Central memory CD8-positive, alpha-beta T cell (primary cell): ENCODE data around the gene MAST4.

Experiments
- ATAC-seq: fragments of 150-1000 bp; cut with Tn5 transposase; replicated peaks from 2 replicates; pipeline ENCODE4 v1.10.0; 2022; ENCODE audit warnings: mild to moderate bottlenecking, moderate FRiP score, moderate number of reproducible peaks; ENCODE audit not compliant: poor library complexity, severe bottlenecking; ENCODE audit errors: extremely low read depth
- DNase-seq, 2 donors: peaks; one replicate each; pipeline ENCODE4 v3.0.0; 2021; ENCODE audit warnings: low spot score in 2 of 2
- H3K27ac Mint-ChIP-seq: one replicate; pipeline ENCODE4 v1.8.0; 2022; ENCODE audit warnings: low read depth, mild to moderate bottlenecking, moderate library complexity, mixed read lengths
- H3K27me3 Mint-ChIP-seq: one replicate; pipeline ENCODE4 v1.8.0; 2022; ENCODE audit warnings: mixed read lengths
- H3K36me3 Mint-ChIP-seq: one replicate; pipeline ENCODE4 v1.8.0; 2022; ENCODE audit warnings: mild to moderate bottlenecking, moderate library complexity, mixed read lengths; ENCODE audit not compliant: insufficient read depth
- H3K4me1 Mint-ChIP-seq: one replicate; pipeline ENCODE4 v1.8.0; 2022; ENCODE audit warnings: mixed read lengths
- H3K4me3 Mint-ChIP-seq: one replicate; pipeline ENCODE4 v1.8.0; 2022; ENCODE audit warnings: mild to moderate bottlenecking, moderate library complexity, mixed read lengths
- H3K9me3 Mint-ChIP-seq: one replicate; pipeline ENCODE4 v1.8.0; 2022; ENCODE audit warnings: mixed read lengths

The MAST4 gene

GRCh38 chr5:66796305-66797292 lies 200.4 kb downstream of the MAST4 start:
- ATAC-seq (no peak), DNase-seq (no peak)
- H3K4me1 Mint-ChIP-seq = no peaks in the 10 kb centered on the region
- H3K27ac Mint-ChIP-seq = no peak overlapping the region
- H3K36me3 Mint-ChIP-seq = peaks cover 4% of the 10 kb centered on the region
- H3K4me3 Mint-ChIP-seq = no peak overlapping the region
- H3K9me3 Mint-ChIP-seq = no peaks in the 10 kb centered on the region
- peaks cover 89% of the 10 kb centered on the region for H3K27me3 Mint-ChIP-seq

GRCh38 chr5:66802941-66803340 lies 206.7 kb downstream of the MAST4 start:
- Mint-ChIP-seq H3K27me3 (peaks cover 76% of the 10 kb centered on the region), H3K27ac (no peak overlapping the region), H3K36me3 (peaks cover 4% of the 10 kb centered on the region), H3K9me3 (no peaks in the 10 kb centered on the region), H3K4me3 (no peak overlapping the region), H3K4me1 (no peaks in the 10 kb centered on the region)
- ATAC-seq (no peak), DNase-seq (no peak)

GRCh38 chr5:66805514-66806430 lies 209.6 kb downstream of the MAST4 start:
- Mint-ChIP-seq H3K36me3 (peaks cover 2% of the 10 kb centered on the region), H3K27ac (no peak overlapping the region)

GRCh38 chr5:66807743-66808142 lies 211.6 kb downstream of the MAST4 start:
- DNase-seq (no peak), ATAC-seq (no peak)
- Mint-ChIP-seq H3K9me3 (no peaks in the 10 kb centered on the region), H3K4me1 (no peaks in the 10 kb centered on the region), H3K27ac (no peak overlapping the region), H3K27me3 (peaks cover 76% of the 10 kb centered on the region), H3K4me3 (no peak overlapping the region), H3K36me3 (no peaks in the 10 kb centered on the region)

More at GRCh38 chr5:66805514-66806430, 209.6 kb downstream of the MAST4 start:
- no peak overlapping the region for H3K4me3 Mint-ChIP-seq
- no peak for DNase-seq
- peaks cover 70% of the 10 kb centered on the region for H3K27me3 Mint-ChIP-seq
- H3K4me1 Mint-ChIP-seq = no peaks in the 10 kb centered on the region
- ATAC-seq = no peak
- H3K9me3 Mint-ChIP-seq = no peaks in the 10 kb centered on the region

GRCh38 chr5:66808663-66809062 lies 212.5 kb downstream of the MAST4 start:
- ATAC-seq = no peak
- H3K4me1 Mint-ChIP-seq = no peaks in the 10 kb centered on the region
- DNase-seq = no peak
- no peak overlapping the region for H3K27ac Mint-ChIP-seq
- no peaks in the 10 kb centered on the region for H3K36me3 Mint-ChIP-seq
- H3K4me3 Mint-ChIP-seq = no peak overlapping the region
- H3K27me3 Mint-ChIP-seq = peaks cover 83% of the 10 kb centered on the region
- no peaks in the 10 kb centered on the region for H3K9me3 Mint-ChIP-seq

- Mint-ChIP-seq H3K9me3 (no peaks in the 10 kb centered on the region), H3K36me3 (peaks cover 2% of the 10 kb centered on the region), H3K4me1 (peaks cover 5% of the 10 kb centered on the region), H3K27me3 (peaks cover 77% of the 10 kb centered on the region), H3K4me3 (no peak overlapping the region), H3K27ac (no peak overlapping the region)
- no peak for ATAC-seq
- DNase-seq = no peak
Measured at GRCh38 chr5:66810151-66810550, 214.0 kb downstream of the MAST4 start.

GRCh38 chr5:66810848-66811261 lies 214.7 kb downstream of the MAST4 start:
- DNase-seq (no peak), ATAC-seq (no peak)
- Mint-ChIP-seq H3K4me3 (no peak overlapping the region), H3K27me3 (peaks cover 70% of the 10 kb centered on the region), H3K36me3 (peaks cover 2% of the 10 kb centered on the region), H3K27ac (no peak overlapping the region), H3K4me1 (peaks cover 5% of the 10 kb centered on the region), H3K9me3 (no peaks in the 10 kb centered on the region)

GRCh38 chr5:66812291-66812690 lies 216.1 kb downstream of the MAST4 start:
- H3K4me1 Mint-ChIP-seq = peaks cover 5% of the 10 kb centered on the region
- H3K9me3 Mint-ChIP-seq = no peaks in the 10 kb centered on the region
- no peak overlapping the region for H3K4me3 Mint-ChIP-seq
- H3K36me3 Mint-ChIP-seq = peaks cover 2% of the 10 kb centered on the region
- H3K27ac Mint-ChIP-seq = no peak overlapping the region
- peaks cover 57% of the 10 kb centered on the region for H3K27me3 Mint-ChIP-seq
- DNase-seq = no peak
- no peak for ATAC-seq

- peaks cover 47% of the 10 kb centered on the region for H3K27me3 Mint-ChIP-seq
- no peak overlapping the region for H3K4me3 Mint-ChIP-seq
- H3K9me3 Mint-ChIP-seq = no peaks in the 10 kb centered on the region
- DNase-seq (no peak), ATAC-seq (no peak)
- H3K36me3 Mint-ChIP-seq = peaks cover 2% of the 10 kb centered on the region
- H3K4me1 Mint-ChIP-seq = peaks cover 5% of the 10 kb centered on the region
- H3K27ac Mint-ChIP-seq = no peak overlapping the region
Measured at GRCh38 chr5:66813306-66813705, 217.1 kb downstream of the MAST4 start.

GRCh38 chr5:66814146-66814991 lies 218.2 kb downstream of the MAST4 start:
- DNase-seq = no peak
- Mint-ChIP-seq H3K4me3 (no peak overlapping the region), H3K36me3 (peaks cover 2% of the 10 kb centered on the region), H3K27me3 (peaks cover 37% of the 10 kb centered on the region), H3K4me1 (peaks cover 5% of the 10 kb centered on the region), H3K9me3 (no peaks in the 10 kb centered on the region), H3K27ac (no peak overlapping the region)
- ATAC-seq = no peak

- no peak overlapping the region for H3K27ac Mint-ChIP-seq
- H3K4me3 Mint-ChIP-seq = no peak overlapping the region
Measured at GRCh38 chr5:66818304-66818934, 222.2 kb downstream of the MAST4 start.

More at GRCh38 chr5:66818304-66818934, 222.2 kb downstream of the MAST4 start:
- no peak for ATAC-seq
- Mint-ChIP-seq H3K9me3 (no peaks in the 10 kb centered on the region), H3K27me3 (peaks cover 30% of the 10 kb centered on the region), H3K36me3 (peaks cover 2% of the 10 kb centered on the region), H3K4me1 (peaks cover 5% of the 10 kb centered on the region)
- DNase-seq = no peak
